Ascending aorta (tissue), 2 donors: ENCODE results near the gene ZNF678. TPM values are rescaled to one million over a fixed set of nuclear protein-coding genes. Genes with fewer than 3 reads are reported as not detected.
A peak's percentile ranks its signal among the peaks of the same experiment; 100 is the strongest.

Source experiments
- DNase-seq, 2 donors: peaks; one replicate each; pipeline ENCODE4 v3.0.0-alpha.2; 2019; ENCODE audit warnings: low spot score in 2 of 2
- H3K27ac ChIP-seq, 2 donors: fragments of 200-600 bp; sonication (generic); one replicate each; pipeline ENCODE4 v1.5.1; 2016 to 2017; ENCODE audit warnings: mild to moderate bottlenecking in 1 of 2
- H3K27me3 ChIP-seq: fragments of 200-600 bp; sonication (generic); one replicate; pipeline ENCODE4 v1.5.1; 2017
- H3K36me3 ChIP-seq, 2 donors: fragments of 200-600 bp; sonication (generic); one replicate each; pipeline ENCODE4 v1.5.1; 2016
- H3K4me1 ChIP-seq, 2 donors: fragments of 200-600 bp; sonication (generic); one replicate each; pipeline ENCODE4 v1.5.1; 2016 to 2017; ENCODE audit warnings: mild to moderate bottlenecking in 1 of 2
- H3K4me3 ChIP-seq, 2 donors: fragments of 200-600 bp; sonication (generic); one replicate each; pipeline ENCODE4 v1.5.1; 2016 to 2017; ENCODE audit warnings: mild to moderate bottlenecking in 1 of 2
- H3K9me3 ChIP-seq, 2 donors: fragments of 200-600 bp; sonication (generic); one replicate each; pipeline ENCODE4 v1.5.1; 2016
- CTCF ChIP-seq, 3 experiments: fragments of 200-600 bp in 2 of 3; fragments of 450-650 bp in 1 of 3; sonication (generic) in 2 of 3; IDR thresholded peaks; one replicate each; pipeline ENCODE4 v1.5.1; 2016 to 2019; ENCODE audit warnings: antibody characterized with exemption in 3 of 3, mild to moderate bottlenecking in 1 of 3, moderate library complexity in 1 of 3
- intact Hi-C: fragments of 100-400 bp; cut with DNase I; formaldehyde crosslinking; loops from one replicate; pipeline ENCODE4 v1.15.1; 2023
- total RNA-seq: library from RNA; depleted of rRNA; stranded (reverse); fragments of >200 nt; gene quantifications from one replicate; pipeline ENCODE4 v1.1.0, GENCODE V29; 2016

Gene ZNF678
- total RNA-seq, 1 donor from 2014 or later = 0.75 TPM

GRCh38 chr1:227561241-227561907 is 2.0 kb upstream of the ZNF678 start:
- Histone ChIP-seq H3K27ac (no peak overlapping the region), H3K4me1 (peaks cover 0 to 6% of the 10 kb centered on the region in 2 donors), H3K36me3 (no peaks in the 10 kb centered on the region), H3K27me3 (no peaks in the 10 kb centered on the region), H3K4me3 (peak overlapping the region in 1 of 2 donors; percentile 48), H3K9me3 (no peaks in the 10 kb centered on the region)
- no peak for TF ChIP-seq CTCF (IDR thresholded peaks at IDR 0.05)
- intact Hi-C loops = loop anchor here (5.0 kb wide), 2 partner anchors 244 to 521 kb away; partner anchors contain the start of genes ARF1 and CDC42BPA
- no peak for DNase-seq

GRCh38 chr1:227562037-227562436 is 1.3 kb upstream of the ZNF678 start:
- no peaks in the 10 kb centered on the region for H3K36me3 ChIP-seq
- no peaks in the 10 kb centered on the region for H3K9me3 ChIP-seq
- TF ChIP-seq CTCF (IDR thresholded peaks at IDR 0.05) = no peak
- peaks cover 0 to 6% of the 10 kb centered on the region in 2 donors for H3K4me1 ChIP-seq
- H3K4me3 ChIP-seq = no peak overlapping the region
- no peaks in the 10 kb centered on the region for H3K27me3 ChIP-seq
- DNase-seq = no peak
- no peak overlapping the region for H3K27ac ChIP-seq
- intact Hi-C loops = loop anchor here (2.0 to 5.0 kb wide), 3 partner anchors 167 to 520 kb away; partner anchors contain the start of genes ARF1 and CDC42BPA

- Histone ChIP-seq H3K4me1 (peaks cover 0 to 6% of the 10 kb centered on the region in 2 donors), H3K9me3 (no peaks in the 10 kb centered on the region), H3K36me3 (no peaks in the 10 kb centered on the region), H3K4me3 (peak overlapping the region in 1 of 2 donors; percentile 71), H3K27me3 (no peaks in the 10 kb centered on the region), H3K27ac (no peak overlapping the region)
- no peak for DNase-seq
- intact Hi-C loops = loop anchor here (1.0 to 5.0 kb wide), 4 partner anchors 21 to 519 kb away; partner anchors contain the start of genes ARF1 and CDC42BPA
- TF ChIP-seq CTCF (IDR thresholded peaks at IDR 0.05) = no peak
These were observed 428 bp upstream of the ZNF678 start for GRCh38 chr1:227562933-227563323.

GRCh38 chr1:227567256-227567655 is 3.9 kb downstream of the ZNF678 start:
- no peak for TF ChIP-seq CTCF (IDR thresholded peaks at IDR 0.05)
- Histone ChIP-seq H3K27me3 (no peaks in the 10 kb centered on the region), H3K36me3 (no peaks in the 10 kb centered on the region), H3K9me3 (no peaks in the 10 kb centered on the region), H3K27ac (no peak overlapping the region), H3K4me3 (no peak overlapping the region), H3K4me1 (peaks cover 0 to 6% of the 10 kb centered on the region in 2 donors)
- no peak for DNase-seq
- intact Hi-C loops = no loop called here

GRCh38 chr1:227568593-227568992 is 5.2 kb downstream of the ZNF678 start:
- no peaks in the 10 kb centered on the region for H3K27me3 ChIP-seq
- no peak for DNase-seq
- TF ChIP-seq CTCF (IDR thresholded peaks at IDR 0.05) = no peak
- H3K9me3 ChIP-seq = no peaks in the 10 kb centered on the region
- no peak overlapping the region for H3K4me3 ChIP-seq
- H3K36me3 ChIP-seq = no peaks in the 10 kb centered on the region
- intact Hi-C loops = no loop called here
- no peak overlapping the region for H3K27ac ChIP-seq
- H3K4me1 ChIP-seq = peaks cover 0 to 6% of the 10 kb centered on the region in 2 donors
